CD4-positive, alpha-beta T cell treated with Interleukin-2 at 100 ng/mL for 4 hours (primary cell): ENCODE results near the gene ASCL2.

Experiments
- DNase-seq: peaks from one replicate; pipeline ENCODE4 v3.0.0-alpha.2; 2020; ENCODE audit warnings: low spot score

The ASCL2 gene

DNA sequence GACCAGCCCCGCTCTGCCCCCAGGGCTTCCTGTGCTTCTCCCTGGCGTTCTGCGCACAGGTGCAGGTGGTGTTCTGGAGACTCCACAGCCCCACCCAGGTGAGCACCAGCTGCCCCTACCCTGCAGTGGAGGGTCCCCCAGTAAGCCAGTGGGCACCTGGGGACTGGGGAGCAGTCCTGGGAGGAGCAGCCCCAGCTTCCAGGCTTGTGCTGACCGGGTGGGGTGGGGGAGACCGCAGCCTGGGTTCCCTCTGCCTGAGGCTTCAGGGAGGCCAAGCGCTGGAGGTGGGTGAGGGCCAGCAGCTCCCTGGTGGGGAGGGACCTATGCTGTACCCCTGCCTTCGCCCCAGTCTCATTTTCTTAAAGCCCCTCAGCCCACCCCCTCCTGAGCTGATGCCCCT is 38.3 kb upstream of the ASCL2 start:
- no peak for DNase-seq

- DNase-seq: no peak
Measured at GRCh38 chr11:2307501-2308331, 37.3 kb upstream of the ASCL2 start.

DNA sequence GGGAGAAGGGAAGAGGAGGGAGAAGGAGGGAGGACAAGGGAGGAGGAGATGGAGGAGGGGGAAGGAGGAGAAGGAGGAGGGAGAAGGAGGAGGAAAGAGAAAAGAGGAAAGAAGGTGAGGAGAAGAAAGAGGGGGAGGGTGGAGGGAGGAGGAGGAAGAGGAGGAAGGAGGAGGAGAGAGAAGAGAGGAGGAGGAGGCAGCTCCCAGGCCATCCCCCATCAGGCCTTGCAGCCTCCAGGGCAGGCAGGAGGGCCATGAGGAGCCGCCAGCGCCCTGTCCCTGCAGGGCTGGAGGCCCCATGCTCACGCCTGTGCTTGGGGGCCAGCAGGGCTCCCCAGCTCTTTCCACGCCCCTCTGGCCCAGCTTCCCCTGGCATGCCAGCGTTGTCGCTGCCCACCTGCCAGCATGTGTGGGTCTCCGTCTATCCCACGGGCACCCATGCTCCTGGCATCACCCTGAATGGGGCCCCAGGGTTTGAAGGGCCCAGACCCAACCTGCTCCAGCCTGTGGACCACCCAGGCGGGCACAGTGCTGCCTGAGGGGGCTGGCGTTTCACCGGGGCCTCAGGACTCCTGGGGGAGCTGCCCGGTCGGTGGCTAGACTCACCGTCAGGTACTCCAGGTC is 36.6 kb upstream of the ASCL2 start:
- DNase-seq: no peak

DNA sequence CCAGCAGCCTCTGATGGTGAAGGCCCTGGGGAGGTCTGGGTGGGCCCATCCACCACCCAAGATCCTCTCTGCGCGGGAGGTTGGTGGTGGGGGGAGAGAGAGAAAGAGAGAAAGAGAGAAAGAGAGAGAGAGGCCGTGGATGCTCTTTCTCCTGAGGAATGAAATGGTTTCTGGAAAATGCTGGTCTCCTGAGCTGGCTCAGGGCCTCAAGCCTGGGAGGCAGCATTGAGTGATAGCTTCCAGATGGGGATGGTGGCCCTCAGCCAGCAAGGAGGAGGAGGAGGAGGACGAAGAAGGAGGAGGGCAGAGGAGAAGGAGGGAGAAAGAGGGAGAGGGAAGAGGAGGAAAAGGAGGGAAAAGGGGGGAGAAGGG is 36.0 kb upstream of the ASCL2 start:
- DNase-seq: no peak

GRCh38 chr11:2305788-2306451 is 35.5 kb upstream of the ASCL2 start:
- no peak for DNase-seq

GRCh38 chr11:2305140-2305778 is 34.9 kb upstream of the ASCL2 start:
- DNase-seq: peak; percentile 81

DNA sequence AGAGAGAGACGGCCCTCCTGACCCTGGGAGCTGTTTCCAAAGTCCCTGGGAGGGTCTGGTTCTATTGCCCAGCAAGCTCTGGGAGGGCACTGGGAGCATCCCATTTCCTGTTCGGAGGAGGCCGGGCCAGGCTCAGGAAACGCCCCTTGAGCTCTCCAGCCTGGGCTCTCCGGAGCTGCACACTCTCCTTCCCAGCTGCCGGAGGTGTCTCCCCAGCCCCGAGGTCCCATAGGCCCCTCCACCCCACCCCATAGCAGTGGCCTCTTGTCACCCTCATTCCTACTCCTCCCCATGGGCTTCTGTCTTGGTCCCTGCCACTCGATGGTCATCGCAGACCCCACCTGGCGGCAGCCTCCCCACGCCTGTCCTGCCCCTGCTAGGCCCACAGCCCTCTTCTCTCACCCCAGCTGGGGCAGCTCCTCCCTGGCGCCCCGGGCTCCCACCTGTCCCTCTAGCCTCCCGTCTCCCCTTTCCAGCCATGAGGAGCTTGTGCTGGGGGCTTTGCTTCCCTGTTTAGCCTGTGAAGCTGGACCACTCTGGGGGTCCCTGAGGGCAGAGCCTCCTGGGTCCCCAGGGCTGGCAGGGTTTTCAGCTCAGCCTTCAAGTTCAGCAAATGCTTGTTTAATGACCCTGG is 34.2 kb upstream of the ASCL2 start:
- no peak for DNase-seq

DNA sequence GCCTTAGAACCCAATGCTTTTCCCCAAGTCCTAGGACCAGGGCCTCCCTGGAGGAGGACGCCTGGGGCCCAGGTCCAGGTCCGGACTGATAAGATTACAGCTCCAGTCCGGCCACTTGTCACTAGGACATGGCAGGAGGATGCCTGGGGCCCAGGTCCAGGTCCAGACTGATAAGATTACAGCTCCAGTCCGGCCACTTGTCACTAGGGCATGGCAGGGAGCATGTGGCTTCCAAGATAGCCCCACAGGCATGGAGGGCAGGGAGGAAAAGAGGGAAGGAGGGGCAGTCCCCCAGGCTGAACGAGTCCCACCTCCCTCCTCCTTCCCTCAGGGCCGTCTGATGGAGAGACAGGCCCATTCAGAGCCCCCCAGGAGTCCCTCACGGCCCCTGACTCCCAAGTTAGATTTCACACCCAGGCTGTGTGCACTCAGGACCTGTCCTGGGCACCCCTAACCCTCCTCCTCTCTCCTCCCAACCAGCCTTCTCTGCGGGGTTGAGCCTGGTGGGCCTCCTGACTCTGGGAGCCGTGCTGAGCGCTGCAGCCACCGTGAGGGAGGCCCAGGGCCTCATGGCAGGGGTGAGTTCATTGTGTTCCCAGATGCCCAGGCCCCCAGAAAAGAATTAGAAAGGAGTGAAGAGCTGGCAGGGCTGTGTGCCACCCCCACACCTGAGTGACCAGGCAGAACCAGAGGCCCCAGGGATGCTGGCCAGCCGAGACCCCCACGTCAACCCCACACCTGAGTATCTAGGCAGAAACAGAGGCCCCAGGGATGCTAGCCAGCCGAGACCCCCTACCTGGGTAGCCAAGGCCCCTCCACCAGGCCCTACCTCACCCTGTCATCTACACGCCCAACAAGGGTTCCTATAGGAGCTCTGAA is 33.5 kb upstream of the ASCL2 start:
- no peak for DNase-seq

DNA sequence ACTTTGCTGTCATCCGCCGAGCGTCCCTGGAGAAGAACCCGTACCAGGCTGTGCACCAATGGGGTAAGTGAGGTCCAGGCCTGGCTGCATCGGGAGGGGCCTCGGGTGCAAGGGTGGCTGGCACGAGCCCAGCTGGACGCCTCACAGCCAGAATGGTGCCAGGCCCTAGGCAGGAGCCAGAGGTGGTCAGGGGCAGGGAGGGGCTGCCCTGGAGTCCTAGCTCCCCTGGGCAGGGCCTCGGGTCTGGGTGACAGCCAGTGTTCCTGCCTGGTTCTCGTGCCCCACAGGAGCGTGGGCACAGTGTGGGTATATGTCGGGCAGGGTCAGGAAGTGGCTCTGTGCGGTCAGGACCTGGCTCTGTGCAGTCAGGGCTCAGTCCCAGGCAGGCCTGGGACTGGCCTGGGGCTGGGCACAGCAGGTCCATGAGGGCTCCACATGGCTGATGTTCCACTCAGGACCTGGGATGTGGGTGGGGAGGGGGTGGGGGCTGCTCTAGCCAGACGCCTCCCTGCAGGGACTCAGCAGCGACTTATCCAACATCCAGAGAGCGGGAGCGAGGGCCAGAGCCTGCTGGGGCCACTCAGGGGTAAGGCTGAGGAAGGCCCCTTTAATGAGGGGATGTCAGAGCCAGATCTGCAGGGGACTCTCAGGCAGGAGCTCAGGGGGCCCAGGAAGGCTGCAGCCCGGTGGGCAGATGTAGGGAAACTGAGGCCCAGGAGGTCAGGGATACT is 32.7 kb upstream of the ASCL2 start:
- DNase-seq: no peak

DNA sequence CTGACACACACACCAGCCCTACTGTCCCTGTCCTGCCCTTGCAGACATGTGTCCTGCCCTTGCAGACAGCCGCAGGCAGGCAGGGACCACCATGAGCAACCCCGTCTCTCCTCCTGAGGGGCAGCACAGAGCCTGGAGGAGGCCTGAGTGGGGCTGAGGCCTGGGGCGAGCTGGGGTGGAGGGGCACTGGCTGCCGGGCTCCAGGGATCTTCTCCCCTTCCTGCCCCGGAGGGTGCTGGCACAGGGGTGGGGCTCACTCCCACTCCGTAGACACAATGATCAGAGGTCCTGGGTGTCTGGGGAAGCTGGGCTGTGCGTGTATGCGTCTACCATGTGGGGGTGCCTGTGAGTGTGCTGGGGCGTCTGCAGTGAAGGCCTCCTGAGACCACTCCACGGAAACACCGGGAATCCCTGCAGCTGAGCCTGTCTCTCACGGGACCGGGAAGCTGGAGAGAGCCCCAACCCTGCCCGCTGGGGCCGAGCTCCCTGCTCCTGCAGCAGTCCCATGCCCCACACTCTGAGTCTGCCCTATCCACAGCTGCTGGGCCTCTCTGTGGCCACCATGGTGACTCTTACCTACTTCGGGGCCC is 32.0 kb upstream of the ASCL2 start:
- DNase-seq: no peak

DNA sequence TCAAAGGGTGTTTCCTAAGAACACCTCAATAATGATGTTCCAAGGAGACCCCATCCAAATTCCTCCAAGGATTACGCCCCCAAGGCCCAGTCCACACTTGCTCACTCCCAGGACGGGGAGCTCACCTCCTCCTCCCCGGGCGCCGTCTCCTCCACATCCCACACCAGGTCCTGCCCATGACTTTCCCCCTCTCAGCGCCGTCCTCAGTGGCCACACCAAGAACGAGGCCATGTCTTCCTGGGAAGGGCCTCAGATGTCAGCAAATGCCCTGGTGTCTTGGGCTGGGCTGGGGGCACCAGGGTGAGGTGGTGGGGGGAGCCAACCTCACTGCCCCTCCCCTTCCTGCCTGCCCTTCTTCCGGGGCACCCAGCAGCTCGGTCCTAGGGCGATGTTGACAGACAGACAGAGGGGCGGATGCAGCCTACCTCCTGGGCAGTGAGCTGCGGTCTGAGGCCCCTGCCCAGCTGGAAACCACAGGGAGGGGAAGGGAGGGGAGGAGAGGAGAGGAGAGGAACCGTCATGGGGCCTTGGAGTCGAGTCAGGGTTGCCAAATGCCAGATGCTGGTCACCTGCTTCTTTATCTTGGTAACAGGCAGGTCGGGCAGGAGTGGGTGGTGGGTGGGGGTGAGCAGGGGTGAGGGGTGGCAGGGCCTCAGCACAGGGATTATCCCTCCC is 31.4 kb upstream of the ASCL2 start, which contains the start of the genes C11orf21 and TSPAN32:
C11orf21 (minus strand) TSS at position 288 of the 675 bp plus-strand sequence; CDS start at position 178, 110 bp downstream.
TSPAN32 (plus strand) TSS at position 383 of the 675 bp plus-strand sequence; CDS start at position 520, 137 bp downstream.
- DNase-seq: peak; percentile 71

DNA sequence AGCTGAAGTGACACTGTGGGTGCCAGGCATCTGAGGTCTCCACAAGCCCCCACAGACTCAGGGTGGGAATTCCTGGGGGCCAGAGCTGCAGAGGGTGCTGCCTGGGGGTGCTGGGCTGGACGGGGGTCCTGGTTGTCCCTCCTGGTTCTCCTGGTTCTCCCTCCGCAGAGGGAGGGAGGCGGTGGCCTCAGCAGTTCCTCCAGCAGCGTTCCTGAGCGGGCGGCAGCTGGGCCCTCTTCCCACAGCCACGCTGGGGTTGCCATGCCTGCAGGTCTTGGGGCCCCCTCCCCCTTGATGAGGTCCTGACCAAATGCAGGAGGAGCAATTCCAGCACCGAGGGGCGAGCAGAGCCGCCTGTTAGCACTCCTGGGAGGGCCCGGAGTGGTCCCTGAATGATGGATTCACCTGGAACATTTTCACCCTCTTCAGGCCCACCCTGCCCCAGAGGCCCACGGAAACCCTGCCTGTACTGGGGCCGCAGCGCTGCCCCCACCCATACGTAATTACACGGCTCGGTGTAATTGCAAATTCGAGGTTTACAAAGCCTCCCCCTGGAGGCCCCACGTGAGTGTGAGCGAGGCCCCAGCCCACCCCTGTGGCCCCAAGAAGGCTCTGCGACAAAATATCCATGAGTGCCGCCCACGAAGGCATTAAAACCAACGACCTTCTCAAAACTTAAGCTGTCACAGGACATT is 30.7 kb upstream of the ASCL2 start:
- DNase-seq: no peak

GRCh38 chr11:2300290-2300935 is 30.0 kb upstream of the ASCL2 start:
- no peak for DNase-seq

DNA sequence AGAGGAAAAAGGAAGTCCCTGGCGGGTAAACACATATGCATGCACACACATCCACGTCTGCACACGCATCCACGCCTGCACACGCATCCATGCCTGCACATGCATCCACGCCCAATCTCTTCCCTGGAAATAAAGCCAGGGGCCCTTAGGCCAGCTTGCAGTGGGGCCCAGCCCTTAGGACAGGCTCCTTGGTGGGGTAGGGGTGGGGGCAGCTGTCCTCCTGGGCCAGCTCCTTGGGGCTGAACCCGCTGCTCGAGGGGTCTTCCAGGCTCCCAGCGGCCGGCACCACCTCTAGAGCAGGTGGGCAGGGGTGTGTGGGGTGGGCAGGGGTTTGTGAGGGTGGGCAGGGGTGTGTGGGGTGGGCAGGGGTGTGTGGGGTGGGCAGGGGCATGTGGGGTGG is 29.4 kb upstream of the ASCL2 start:
- no peak for DNase-seq

GRCh38 chr11:2298795-2299761 is 28.7 kb upstream of the ASCL2 start:
- DNase-seq: no peak

DNA sequence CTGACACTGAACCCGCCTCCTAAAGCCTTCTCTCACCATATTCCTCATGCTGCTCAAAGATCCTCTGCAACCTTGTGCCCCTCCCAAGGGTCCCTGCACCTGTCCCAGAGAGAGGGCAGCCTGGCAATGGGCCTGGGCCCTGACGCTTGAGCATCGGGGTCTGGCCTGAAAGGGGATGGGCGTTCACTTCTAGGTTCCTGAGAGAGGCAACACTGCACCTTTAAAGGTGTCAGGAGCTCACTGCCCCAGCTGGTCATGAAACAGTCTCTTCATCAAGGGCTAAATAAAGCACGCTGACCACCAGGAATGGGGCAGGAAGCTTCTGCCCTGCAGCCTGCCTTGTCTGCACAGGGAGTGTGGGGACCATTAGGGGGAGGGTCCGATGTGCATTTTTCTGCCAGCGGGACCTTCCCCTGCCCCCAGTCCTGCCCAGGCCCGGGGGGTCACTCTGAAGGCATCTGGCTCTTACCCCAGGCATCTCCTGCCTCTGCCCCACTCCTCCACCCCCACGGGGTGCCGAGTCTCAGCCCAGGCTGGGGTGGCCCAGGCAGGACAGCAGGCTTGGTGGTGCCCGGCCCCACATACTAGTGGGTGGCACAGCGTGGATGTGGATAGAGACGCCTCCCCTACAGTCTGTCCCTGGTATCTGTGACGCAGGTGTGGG is 27.9 kb upstream of the ASCL2 start:
- DNase-seq: no peak
